HEK293 (cell line): ENCODE results near the gene CCDC34.

Experiments used
- CTCF ChIA-PET: fragments of 350-600 bp; formaldehyde crosslinking; extraction: SDS; loops from one replicate; lab custom pipeline; 2021; ENCODE audit warnings: antibody characterized with exemption; lab: Yijun Ruan, JAX
- POLR2A ChIA-PET: fragments of 300-600 bp; formaldehyde crosslinking; extraction: SDS; loops from one replicate; lab custom pipeline; 2020; ENCODE audit warnings: antibody characterized with exemption, inconsistent platforms; lab: Yijun Ruan, JAX
- H3K27ac ChIP-seq: fragments of 200-500 bp; sonication (Bioruptor generic); 2 replicates; pipeline ENCODE4 v1.5.1; 2014; ENCODE audit warnings: low read depth, low read length, control low read depth, inconsistent platforms; ENCODE audit errors: extremely low read depth
- H3K36me3 ChIP-seq, 2 experiments: fragments of 200-500 bp in 1 of 2; sonication (Bioruptor generic) in 1 of 2; 1 replicate in 1 of 2; 2 replicates in 1 of 2; pipeline ENCODE4 v1.5.1; 2014 to 2017; ENCODE audit warnings: inconsistent platforms in 2 of 2, low read length in 2 of 2; ENCODE audit not compliant: control insufficient read depth in 2 of 2, insufficient read depth in 1 of 2
- H3K4me1 ChIP-seq: fragments of 200-500 bp; sonication (Bioruptor generic); 2 replicates; pipeline ENCODE4 v1.5.1; 2014; ENCODE audit warnings: mild to moderate bottlenecking, low read length, inconsistent platforms; ENCODE audit not compliant: control insufficient read depth, insufficient read depth
- H3K4me3 ChIP-seq: 2 replicates; pipeline ENCODE4 v1.5.1; 2011; ENCODE audit warnings: low read depth, mild to moderate bottlenecking, control low read depth, low read length, moderate library complexity
- H3K9me3 ChIP-seq: fragments of 200-500 bp; sonication (Bioruptor generic); 2 replicates; pipeline ENCODE4 v1.5.1; 2014; ENCODE audit warnings: low read depth, low read length, inconsistent platforms; ENCODE audit not compliant: control insufficient read depth, insufficient read depth
- ATF2 ChIP-seq: fragments of 450-650 bp; formaldehyde crosslinking; IDR thresholded peaks from 2 replicates; pipeline ENCODE4 v1.5.1; 2016; ENCODE audit warnings: missing biosample characterization, missing genetic modification characterization, low read depth
- CTCF ChIP-seq: fragments of 450-650 bp; formaldehyde crosslinking; IDR thresholded peaks from 2 replicates; pipeline ENCODE4 v1.5.1; 2016; ENCODE audit warnings: missing biosample characterization, missing genetic modification characterization
- KLF10 ChIP-seq: fragments of 450-650 bp; IDR thresholded peaks from 2 replicates; pipeline ENCODE4 v1.5.1; 2018; ENCODE audit warnings: missing biosample characterization, mild to moderate bottlenecking, missing genetic modification characterization
- MZF1 ChIP-seq: fragments of 450-650 bp; formaldehyde crosslinking; IDR thresholded peaks from 2 replicates; pipeline ENCODE4 v1.5.1; 2017; ENCODE audit warnings: missing biosample characterization, missing genetic modification characterization, borderline replicate concordance
- PRDM6 ChIP-seq: fragments of 450-650 bp; formaldehyde crosslinking; IDR thresholded peaks from 2 replicates; pipeline ENCODE4 v1.5.1; 2017; ENCODE audit warnings: missing biosample characterization, missing genetic modification characterization
- SP7 ChIP-seq: fragments of 450-650 bp; formaldehyde crosslinking; IDR thresholded peaks from 2 replicates; pipeline ENCODE4 v1.5.1; 2016; ENCODE audit warnings: missing biosample characterization, missing genetic modification characterization
- ZFP41 ChIP-seq: fragments of 450-650 bp; formaldehyde crosslinking; IDR thresholded peaks from 2 replicates; pipeline ENCODE4 v1.5.1; 2016; ENCODE audit warnings: missing biosample characterization, missing genetic modification characterization, borderline replicate concordance
- ZNF112 ChIP-seq: fragments of 450-650 bp; formaldehyde crosslinking; IDR thresholded peaks from 2 replicates; pipeline ENCODE4 v1.5.0; 2017; ENCODE audit warnings: missing biosample characterization, missing genetic modification characterization
- ZNF174 ChIP-seq: fragments of 450-650 bp; formaldehyde crosslinking; IDR thresholded peaks from 2 replicates; pipeline ENCODE4 v1.5.0; 2017; ENCODE audit warnings: missing biosample characterization, mild to moderate bottlenecking, missing genetic modification characterization
- ZNF211 ChIP-seq: fragments of 450-650 bp; formaldehyde crosslinking; IDR thresholded peaks from 2 replicates; pipeline ENCODE4 v1.5.1; 2016; ENCODE audit warnings: low read depth, missing biosample characterization, missing genetic modification characterization
- ZNF266 ChIP-seq: fragments of 450-650 bp; formaldehyde crosslinking; IDR thresholded peaks from 2 replicates; pipeline ENCODE4 v1.5.1; 2016; ENCODE audit warnings: missing biosample characterization, missing genetic modification characterization, low read depth
- ZNF280D ChIP-seq: fragments of 450-650 bp; formaldehyde crosslinking; IDR thresholded peaks from 2 replicates; pipeline ENCODE4 v1.5.1; 2016; ENCODE audit warnings: missing biosample characterization, missing genetic modification characterization
- ZNF423 ChIP-seq: fragments of 450-650 bp; formaldehyde crosslinking; IDR thresholded peaks from 2 replicates; pipeline ENCODE4 v1.5.1; 2016; ENCODE audit warnings: missing biosample characterization, missing genetic modification characterization
- ZNF449 ChIP-seq: fragments of 450-650 bp; formaldehyde crosslinking; IDR thresholded peaks from 2 replicates; pipeline ENCODE4 v1.5.1; 2017; ENCODE audit warnings: missing biosample characterization, mild to moderate bottlenecking, missing genetic modification characterization, moderate library complexity
- ZNF501 ChIP-seq: fragments of 450-650 bp; formaldehyde crosslinking; IDR thresholded peaks from 2 replicates; pipeline ENCODE4 v1.5.1; 2016; ENCODE audit warnings: missing biosample characterization, missing genetic modification characterization
- ZNF600 ChIP-seq: fragments of 450-650 bp; formaldehyde crosslinking; IDR thresholded peaks from 2 replicates; pipeline ENCODE4 v1.5.1; 2016; ENCODE audit warnings: missing biosample characterization, missing genetic modification characterization
- ZNF626 ChIP-seq: fragments of 450-650 bp; sonication (Bioruptor Pico); formaldehyde crosslinking; IDR thresholded peaks from 2 replicates; pipeline ENCODE4 v1.5.1; 2018; ENCODE audit warnings: missing biosample characterization, missing genetic modification characterization, inconsistent platforms
- ZNF677 ChIP-seq: fragments of 450-650 bp; IDR thresholded peaks from 2 replicates; pipeline ENCODE4 v1.5.0; 2018; ENCODE audit warnings: missing biosample characterization, mild to moderate bottlenecking, missing genetic modification characterization, moderate library complexity

CCDC34 gene

GRCh38 chr11:27297616-27298015 lies 65.4 kb downstream of the CCDC34 start:
- H3K36me3 ChIP-seq = no peaks in the 10 kb centered on the region
- H3K4me3 ChIP-seq = no peak overlapping the region
- POLR2A ChIA-PET = no interaction called here
- H3K27ac ChIP-seq = no peak overlapping the region
- CTCF ChIA-PET = interaction anchor here (0.6 to 4.7 kb wide), 14 partner anchors 9 to 949 kb away, joined by 3 to 54 read pairs (median 6); no protein-coding TSS in a partner anchor
- TF ChIP-seq ZNF677 (tag by site-specific recombination) (no peak), ZNF174 (no peak), ZNF600 (tag by site-specific recombination) (no peak), ZNF211 (tag by site-specific recombination) (no peak), ZNF626 (tag by site-specific recombination) (no peak), CTCF (tag by site-specific recombination) (no peak), MZF1 (no peak), ZNF423 (tag by site-specific recombination) (no peak), PRDM6 (tag by site-specific recombination) (no peak), ATF2 (tag by site-specific recombination) (no peak), ZNF280D (tag by site-specific recombination) (no peak), ZNF449 (no peak), ZFP41 (tag by site-specific recombination) (no peak), ZNF501 (no peak), SP7 (tag by site-specific recombination) (no peak), KLF10 (tag by site-specific recombination) (no peak), ZNF266 (tag by site-specific recombination) (no peak), ZNF112 (no peak)
- H3K9me3 ChIP-seq = no peaks in the 10 kb centered on the region
- H3K4me1 ChIP-seq = no peaks in the 10 kb centered on the region
